ENCODE measurements around the gene GABRB2.

Gene GABRB2

GRCh38 chr5:161287436-161287835 lies 259.1 kb downstream of the GABRB2 start:
- H3K36me3 ChIP-seq (ENCODE audit: insufficient read depth, low read length): no peaks in the 10 kb centered on the region
- no peaks in the 10 kb centered on the region for H3K79me2 ChIP-seq (ENCODE audit: insufficient read depth, low read length)
- H3K4me2 ChIP-seq (ENCODE audit: low read length): no peak overlapping the region
- H3K9me2 ChIP-seq (ENCODE audit: low read depth, low read length): no peaks in the 10 kb centered on the region
- H3K9me3 ChIP-seq (ENCODE audit: low read length): no peaks in the 10 kb centered on the region
- TF ChIP-seq CTCF (IDR thresholded peaks at IDR 0.05; ENCODE audit: low read length) (no peak), EZH2 (IDR thresholded peaks at IDR 0.05; ENCODE audit: borderline replicate concordance, low read length) (no peak)
- no peaks in the 10 kb centered on the region for H4K20me1 ChIP-seq (ENCODE audit: insufficient read depth, low read length)
- H3K4me1 ChIP-seq (ENCODE audit: insufficient read depth, low read length, severe bottlenecking): no peaks in the 10 kb centered on the region
- no peak overlapping the region for H3K9ac ChIP-seq (ENCODE audit: low read length)
- H3K27me3 ChIP-seq (ENCODE audit: insufficient read depth, low read length): no peaks in the 10 kb centered on the region
- H3K4me3 ChIP-seq (ENCODE audit: low read depth, low read length, poor library complexity, severe bottlenecking): no peak overlapping the region
- no peak overlapping the region for H3K27ac ChIP-seq (ENCODE audit: low read depth, low read length, poor library complexity, severe bottlenecking)
- no peaks in the 10 kb centered on the region for H3F3A ChIP-seq (ENCODE audit: insufficient read depth, low read length)
- no peak overlapping the region for H2AFZ ChIP-seq (ENCODE audit: low read length)

GRCh38 chr5:161286066-161286655 lies 260.4 kb downstream of the GABRB2 start:
- no peaks in the 10 kb centered on the region for H3K36me3 ChIP-seq (ENCODE audit: insufficient read depth, low read length)
- H3K79me2 ChIP-seq (ENCODE audit: insufficient read depth, low read length): no peaks in the 10 kb centered on the region
- H3K4me2 ChIP-seq (ENCODE audit: low read length): no peak overlapping the region
- H2AFZ ChIP-seq (ENCODE audit: low read length): no peak overlapping the region
- H3F3A ChIP-seq (ENCODE audit: insufficient read depth, low read length): no peaks in the 10 kb centered on the region
- no peaks in the 10 kb centered on the region for H3K4me1 ChIP-seq (ENCODE audit: insufficient read depth, low read length, severe bottlenecking)
- no peaks in the 10 kb centered on the region for H3K9me3 ChIP-seq (ENCODE audit: low read length)
- H3K9ac ChIP-seq (ENCODE audit: low read length): no peak overlapping the region
- no peak for TF ChIP-seq EZH2 (IDR thresholded peaks at IDR 0.05; ENCODE audit: borderline replicate concordance, low read length)
- no peak for TF ChIP-seq CTCF (IDR thresholded peaks at IDR 0.05; ENCODE audit: low read length)
- no peak overlapping the region for H3K4me3 ChIP-seq (ENCODE audit: low read depth, low read length, poor library complexity, severe bottlenecking)
- H4K20me1 ChIP-seq (ENCODE audit: insufficient read depth, low read length): no peaks in the 10 kb centered on the region
- H3K9me2 ChIP-seq (ENCODE audit: low read depth, low read length): no peaks in the 10 kb centered on the region
- no peak overlapping the region for H3K27ac ChIP-seq (ENCODE audit: low read depth, low read length, poor library complexity, severe bottlenecking)
- no peaks in the 10 kb centered on the region for H3K27me3 ChIP-seq (ENCODE audit: insufficient read depth, low read length)

GRCh38 chr5:161284445-161284844 lies 262.1 kb downstream of the GABRB2 start:
- H3K36me3 ChIP-seq (ENCODE audit: insufficient read depth, low read length): no peaks in the 10 kb centered on the region
- H3K4me3 ChIP-seq (ENCODE audit: low read depth, low read length, poor library complexity, severe bottlenecking): no peak overlapping the region
- H3K9ac ChIP-seq (ENCODE audit: low read length): no peak overlapping the region
- H3K9me2 ChIP-seq (ENCODE audit: low read depth, low read length): no peaks in the 10 kb centered on the region
- H3K79me2 ChIP-seq (ENCODE audit: insufficient read depth, low read length): no peaks in the 10 kb centered on the region
- no peaks in the 10 kb centered on the region for H4K20me1 ChIP-seq (ENCODE audit: insufficient read depth, low read length)
- H3K27me3 ChIP-seq (ENCODE audit: insufficient read depth, low read length): no peaks in the 10 kb centered on the region
- H2AFZ ChIP-seq (ENCODE audit: low read length): no peak overlapping the region
- no peak overlapping the region for H3K27ac ChIP-seq (ENCODE audit: low read depth, low read length, poor library complexity, severe bottlenecking)
- H3K4me1 ChIP-seq (ENCODE audit: insufficient read depth, low read length, severe bottlenecking): no peaks in the 10 kb centered on the region
- no peak for TF ChIP-seq CTCF (IDR thresholded peaks at IDR 0.05; ENCODE audit: low read length)
- no peak for TF ChIP-seq EZH2 (IDR thresholded peaks at IDR 0.05; ENCODE audit: borderline replicate concordance, low read length)
- H3K4me2 ChIP-seq (ENCODE audit: low read length): no peak overlapping the region
- no peaks in the 10 kb centered on the region for H3K9me3 ChIP-seq (ENCODE audit: low read length)
- no peaks in the 10 kb centered on the region for H3F3A ChIP-seq (ENCODE audit: insufficient read depth, low read length)
